Esophagus squamous epithelium (tissue), 5 donors: ENCODE data around the gene ANKMY2. TPM values are rescaled to one million over a fixed set of nuclear protein-coding genes. Genes with fewer than 3 reads are reported as not detected.

Source experiments
- DNase-seq: peaks from one replicate; lab custom pipeline; 2025; lab: John Stamatoyannopoulos, UW
- H3K27ac ChIP-seq, 4 donors: fragments of 200-600 bp; sonication (generic); one replicate each; pipeline ENCODE4 v1.5.1; 2016 to 2019; ENCODE audit warnings: mild to moderate bottlenecking in 1 of 4
- H3K27me3 ChIP-seq, 4 donors: fragments of 200-600 bp; sonication (generic); 1 replicate in 3 of 4; 2 replicates in 1 of 4; pipeline versions ENCODE4 v1.5.1 to v1.6.0; 2017 to 2021; ENCODE audit warnings: antibody characterized with exemption in 1 of 4
- H3K36me3 ChIP-seq, 3 donors: fragments of 200-600 bp; sonication (generic); one replicate each; pipeline ENCODE4 v1.5.1; 2016 to 2019
- H3K4me1 ChIP-seq, 3 donors: fragments of 200-600 bp; sonication (generic); one replicate each; pipeline ENCODE4 v1.5.1; 2017 to 2019
- H3K4me3 ChIP-seq, 4 donors: fragments of 200-600 bp; sonication (generic); 1 replicate in 3 of 4; 2 replicates in 1 of 4; pipeline ENCODE4 v1.5.1; 2016 to 2019; ENCODE audit warnings: mild to moderate bottlenecking in 2 of 4, moderate library complexity in 1 of 4
- H3K9me3 ChIP-seq, 3 donors: fragments of 200-600 bp; sonication (generic); one replicate each; pipeline ENCODE4 v1.5.1; 2016 to 2019
- CTCF ChIP-seq, 6 experiments: fragments of 450-650 bp in 4 of 6; fragments of 200-600 bp in 2 of 6; sonication (generic) in 2 of 6; IDR thresholded peaks; one replicate each; pipeline ENCODE4 v1.5.1; 2016 to 2019; ENCODE audit warnings: antibody characterized with exemption in 6 of 6, mild to moderate bottlenecking in 4 of 6, moderate library complexity in 4 of 6
- POLR2A ChIP-seq, 4 donors: fragments of 450-650 bp; IDR thresholded peaks; one replicate each; pipeline ENCODE4 v1.6.1; 2017; ENCODE audit warnings: antibody characterized with exemption in 4 of 4, mild to moderate bottlenecking in 4 of 4, moderate library complexity in 3 of 4
- WGBS, 2 donors: methylation state at CpG; one replicate each; pipeline ENCODE4 v1.1.5; 2018; 5-methylcytosine and 5-hydroxymethylcytosine counted together
- intact Hi-C: fragments of 100-400 bp; cut with DNase I; formaldehyde crosslinking; loops from one replicate; pipeline ENCODE4 v1.15.0; 2022
- total RNA-seq, 4 donors: library from RNA; depleted of rRNA; stranded (reverse); fragments of >200 nt; gene quantifications; one replicate each; pipeline ENCODE4 v1.1.0, GENCODE V29; 2016
- donor health status: DM: yes; HTN: yes; CAD: no.

The ANKMY2 gene
- total RNA-seq, 4 donors from 2014 or later, result 3.8 to 13.4 (median 7.0) TPM

DNA sequence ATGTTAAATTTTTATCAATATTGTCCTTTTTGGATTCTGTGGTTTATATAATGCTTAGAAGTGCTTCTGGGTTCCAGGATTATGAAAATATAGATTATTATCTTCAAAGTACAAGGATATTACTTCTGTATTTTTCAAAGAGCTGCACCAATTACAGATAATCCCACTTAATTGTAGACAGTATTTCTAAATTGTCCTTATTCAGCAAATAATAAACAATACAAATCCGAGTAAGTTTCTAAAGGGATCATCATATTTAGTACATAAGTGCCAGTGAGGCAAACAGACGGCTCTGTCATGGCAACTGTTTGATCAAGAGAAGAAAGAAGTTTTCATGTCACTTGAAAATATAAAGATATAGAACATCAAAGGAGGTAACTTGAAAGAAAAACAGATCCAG lies 19.2 kb downstream of the ANKMY2 start:
- no peaks in the 10 kb centered on the region for H3K4me1 ChIP-seq
- H3K9me3 ChIP-seq, result no peaks in the 10 kb centered on the region
- H3K4me3 ChIP-seq, result no peak overlapping the region
- no peaks in the 10 kb centered on the region for H3K27me3 ChIP-seq
- no peak for TF ChIP-seq POLR2A (IDR thresholded peaks at IDR 0.05)
- no peak for TF ChIP-seq CTCF (IDR thresholded peaks at IDR 0.05)
- intact Hi-C loops, result no loop called here
- no peak for DNase-seq
- peaks cover 0 to 62% (median 3%) of the 10 kb centered on the region in 3 donors for H3K36me3 ChIP-seq
- WGBS, 2 donors, result 48% methylated on average over 2 of the region's 2 CpGs
- no peak overlapping the region for H3K27ac ChIP-seq

- TF ChIP-seq POLR2A (IDR thresholded peaks at IDR 0.05), result no peak
- no peak for TF ChIP-seq CTCF (IDR thresholded peaks at IDR 0.05)
- H3K4me1 ChIP-seq, result no peaks in the 10 kb centered on the region
- no peaks in the 10 kb centered on the region for H3K9me3 ChIP-seq
- 38 to 41% methylated on average over 2 of the region's 2 CpGs for WGBS, 2 donors
- no peaks in the 10 kb centered on the region for H3K27me3 ChIP-seq
- H3K36me3 ChIP-seq, result peaks cover 0 to 98% (median 13%) of the 10 kb centered on the region in 3 donors
- intact Hi-C loops, result no loop called here
- H3K27ac ChIP-seq, result peak overlapping the region in 1 of 4 donors; percentile 46
- no peak overlapping the region for H3K4me3 ChIP-seq
- no peak for DNase-seq
Measured at GRCh38 chr7:16619979-16620408, 25.6 kb downstream of the ANKMY2 start.

DNA sequence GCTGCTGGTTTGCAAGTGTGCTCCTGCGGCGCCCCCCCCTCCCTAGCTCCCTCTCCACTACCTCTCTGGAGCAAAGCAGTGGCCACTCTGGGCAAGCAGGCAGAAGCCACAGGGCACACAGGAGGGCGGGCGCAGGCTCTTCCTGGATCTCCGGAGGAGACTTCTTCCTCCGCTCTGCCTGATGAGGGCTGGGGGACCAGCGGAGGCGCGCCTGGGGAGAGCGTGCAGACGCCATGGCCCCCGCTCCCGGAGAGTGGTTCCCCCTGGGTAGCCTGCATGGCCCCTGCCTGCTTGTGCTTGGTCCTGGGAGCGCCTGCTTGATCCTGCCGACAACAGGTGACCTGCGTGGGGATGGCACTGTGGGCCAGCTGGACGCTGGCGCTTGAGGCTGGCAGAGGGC lies 29.0 kb downstream of the ANKMY2 start:
- intact Hi-C loops, result no loop called here
- TF ChIP-seq POLR2A (IDR thresholded peaks at IDR 0.05), result no peak
- no peak for TF ChIP-seq CTCF (IDR thresholded peaks at IDR 0.05)
- Histone ChIP-seq H3K27ac (no peak overlapping the region), H3K4me3 (no peak overlapping the region), H3K4me1 (no peaks in the 10 kb centered on the region), H3K36me3 (peaks cover 0 to 93% (median 10%) of the 10 kb centered on the region in 3 donors), H3K27me3 (no peaks in the 10 kb centered on the region), H3K9me3 (no peaks in the 10 kb centered on the region)
- DNase-seq, result no peak
- 87% methylated on average over 16 of the region's 18 CpGs; no CpG with 5 or more reads in 1 of the 2 donors for WGBS, 2 donors

DNA sequence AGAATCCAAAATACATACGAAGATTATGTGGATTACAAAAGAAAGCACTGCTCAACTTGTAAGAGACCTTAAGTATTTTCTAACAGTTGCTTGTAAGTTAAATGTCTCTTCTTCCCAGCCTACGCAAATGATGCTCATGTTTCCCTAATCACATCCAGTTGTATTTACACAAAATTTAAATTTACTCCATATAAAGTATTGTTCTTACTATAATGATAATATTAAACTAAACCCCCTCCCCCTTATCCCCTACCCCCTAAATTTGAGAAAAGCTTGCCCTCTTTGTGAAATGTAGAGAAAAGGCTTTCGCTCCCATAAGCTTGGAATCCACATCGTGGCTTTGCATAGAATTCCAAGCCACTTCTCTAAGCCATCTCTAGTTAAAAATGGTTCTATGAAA lies 29.4 kb downstream of the ANKMY2 start:
- peaks cover 0 to 91% (median 10%) of the 10 kb centered on the region in 3 donors for H3K36me3 ChIP-seq

DNA sequence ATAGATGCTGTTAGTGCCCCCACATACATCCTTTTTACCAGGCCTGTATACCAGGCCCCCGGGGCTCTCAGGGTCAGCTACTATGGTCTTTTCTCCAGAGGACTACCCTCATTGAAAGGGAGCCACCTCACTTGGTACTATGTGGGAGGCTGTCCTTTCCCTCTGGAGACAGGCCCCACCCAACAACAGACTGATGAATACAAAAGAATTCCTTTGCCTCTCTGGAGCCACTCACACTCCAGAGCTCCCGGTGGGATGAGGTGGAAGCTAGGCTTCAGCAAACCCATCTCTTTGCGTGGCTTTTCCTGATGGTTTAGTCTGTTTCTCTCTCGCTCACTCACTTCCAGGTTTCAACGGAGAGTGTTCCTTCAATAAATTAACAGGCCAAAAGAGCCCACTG lies 30.3 kb downstream of the ANKMY2 start:
- intact Hi-C loops, result no loop called here
- no peaks in the 10 kb centered on the region for H3K4me1 ChIP-seq
- DNase-seq, result no peak
- no peak overlapping the region for H3K27ac ChIP-seq
- peaks cover 0 to 87% (median 10%) of the 10 kb centered on the region in 3 donors for H3K36me3 ChIP-seq
- TF ChIP-seq POLR2A (IDR thresholded peaks at IDR 0.05) (no peak), CTCF (IDR thresholded peaks at IDR 0.05) (no peak)
- no peak overlapping the region for H3K4me3 ChIP-seq
- no peaks in the 10 kb centered on the region for H3K27me3 ChIP-seq
- no peaks in the 10 kb centered on the region for H3K9me3 ChIP-seq
- 72 to 81% methylated on average over 5 of the region's 5 CpGs for WGBS, 2 donors

More for the DNA sequence above, 29.4 kb downstream of the ANKMY2 start:
- no peak overlapping the region for H3K4me3 ChIP-seq
- DNase-seq, result no peak
- 49 to 61% methylated on average over 3 to 4 of the region's 4 CpGs for WGBS, 2 donors
- H3K4me1 ChIP-seq, result no peaks in the 10 kb centered on the region
- no peak overlapping the region for H3K27ac ChIP-seq
- no peak for TF ChIP-seq CTCF (IDR thresholded peaks at IDR 0.05)
- no peak for TF ChIP-seq POLR2A (IDR thresholded peaks at IDR 0.05)
- no peaks in the 10 kb centered on the region for H3K27me3 ChIP-seq
- H3K9me3 ChIP-seq, result no peaks in the 10 kb centered on the region
- intact Hi-C loops, result no loop called here
